Sigmoid colon (tissue), 7 donors: Measurements from ENCODE around the gene ZNF667. TPM values are rescaled to one million over a fixed set of nuclear protein-coding genes. Genes with fewer than 3 reads are reported as not detected.
A peak's percentile ranks its signal among the peaks of the same experiment; 100 is the strongest.

ENCODE experiments used
- DNase-seq: peaks from one replicate; pipeline ENCODE4 v3.0.0-alpha.2; 2019
- H3K27ac ChIP-seq, 4 donors: fragments of 200-600 bp; sonication (generic); one replicate each; pipeline ENCODE4 v1.5.1; 2016 to 2019; ENCODE audit warnings: mild to moderate bottlenecking in 1 of 4
- H3K27me3 ChIP-seq, 3 donors: fragments of 200-600 bp; sonication (generic); one replicate each; pipeline ENCODE4 v1.5.1; 2019; ENCODE audit warnings: mild to moderate bottlenecking in 1 of 3
- H3K36me3 ChIP-seq, 4 donors: fragments of 200-600 bp; sonication (generic); one replicate each; pipeline ENCODE4 v1.5.1; 2016 to 2019
- H3K4me1 ChIP-seq, 4 donors: fragments of 200-600 bp; sonication (generic); one replicate each; pipeline ENCODE4 v1.5.1; 2017 to 2019
- H3K4me3 ChIP-seq, 4 donors: fragments of 200-600 bp; sonication (generic); one replicate each; pipeline ENCODE4 v1.5.1; 2017 to 2019; ENCODE audit warnings: mild to moderate bottlenecking in 2 of 4, moderate library complexity in 1 of 4
- H3K9me3 ChIP-seq, 4 donors: fragments of 200-600 bp in 3 of 4; sonication (generic) in 3 of 4; one replicate each; pipeline versions ENCODE4 v1.5.1 to v1.6.1; 2013 to 2019
- CTCF ChIP-seq, 4 experiments: fragments of 450-650 bp in 3 of 4; fragments of 200-600 bp in 1 of 4; IDR thresholded peaks; one replicate each; pipeline ENCODE4 v1.5.1; 2016 to 2019; ENCODE audit warnings: antibody characterized with exemption in 4 of 4, mild to moderate bottlenecking in 3 of 4, moderate library complexity in 2 of 4
- EP300 ChIP-seq, 4 donors: sonication (generic); formaldehyde crosslinking; IDR thresholded peaks; one replicate each; pipeline ENCODE4 v1.6.1; 2017; ENCODE audit warnings: antibody characterized with exemption in 4 of 4
- POLR2A ChIP-seq, 2 donors: fragments of 450-650 bp; IDR thresholded peaks; one replicate each; pipeline ENCODE4 v1.6.1; 2016; ENCODE audit warnings: antibody characterized with exemption in 2 of 2, mild to moderate bottlenecking in 2 of 2, moderate library complexity in 2 of 2
- POLR2AphosphoS5 ChIP-seq, 4 donors: sonication (generic); formaldehyde crosslinking; IDR thresholded peaks; one replicate each; pipeline ENCODE4 v1.6.1; 2017; ENCODE audit warnings: antibody characterized with exemption in 4 of 4
- WGBS, 2 donors: extraction: QIAGEN DNeasy Blood & Tissue Kit; methylation state at CpG; one replicate each; pipeline ENCODE4 v1.1.7; 2013; 5-methylcytosine and 5-hydroxymethylcytosine counted together
- intact Hi-C: fragments of 100-400 bp; cut with DNase I; formaldehyde crosslinking; loops from one replicate; pipeline ENCODE4 v1.15.1; 2023
- polyA plus RNA-seq, 3 donors: library from polyadenylated mRNA; stranded (reverse); fragments of 200-250 nt; gene quantifications; one replicate each; pipeline ENCODE4 v1.2.3, GENCODE V29; 2013
- total RNA-seq, 4 donors: library from RNA; depleted of rRNA; stranded (reverse); fragments of >200 nt; gene quantifications; one replicate each; pipeline ENCODE4 v1.1.0, GENCODE V29; 2016
- donor health status: healthy with polysubstance abuse.
- donor health status: Bipolar disorder and iron deficiency.
- donor health status: healthy.

Gene ZNF667
- total and polyA plus RNA-seq, 7 donors: 1.8 to 6.9 (median 6.1) TPM; not detected in 2

- no peaks in the 10 kb centered on the region for H3K27me3 ChIP-seq
- peaks cover 10 to 33% (median 29%) of the 10 kb centered on the region in 4 donors for H3K36me3 ChIP-seq
- no peak for DNase-seq
- H3K4me3 ChIP-seq: peak overlapping the region; percentile 61 to 79 (median 73)
- 63 to 76% methylated on average over 9 of the region's 9 CpGs for WGBS, 2 donors
- H3K4me1 ChIP-seq: peaks cover 0 to 17% (median 15%) of the 10 kb centered on the region in 4 donors
- TF ChIP-seq EP300 (IDR thresholded peaks at IDR 0.05) (no peak), CTCF (IDR thresholded peaks at IDR 0.05) (no peak), POLR2AphosphoS5 (IDR thresholded peaks at IDR 0.05) (no peak), POLR2A (IDR thresholded peaks at IDR 0.05) (no peak)
- intact Hi-C loops: loop anchor here (1.0 to 5.0 kb wide), 3 partner anchors 11 to 163 kb away; partner anchors contain the start of genes ZNF470, ZNF582 and ZNF667
- peak overlapping the region in 3 of 4 donors; percentile 89 to 96 (median 93) for H3K27ac ChIP-seq
- H3K9me3 ChIP-seq: peaks cover 0 to 13% (median 10%) of the 10 kb centered on the region in 4 donors
Observed at GRCh38 chr19:56404705-56405056, 72.5 kb downstream of the ZNF667 start.

- WGBS, 2 donors: 1% methylated on average over 70 of the region's 70 CpGs
- H3K4me3 ChIP-seq: peak within 1 kb of the TSS; percentile 61 to 79 (median 73)
- H3K4me1 ChIP-seq: peaks cover 0 to 17% (median 15%) of the 10 kb centered on the region in 4 donors
- no peak for TF ChIP-seq CTCF (IDR thresholded peaks at IDR 0.05)
- TF ChIP-seq EP300 (IDR thresholded peaks at IDR 0.05): no peak
- TF ChIP-seq POLR2A (IDR thresholded peaks at IDR 0.05): no peak
- TF ChIP-seq POLR2AphosphoS5 (IDR thresholded peaks at IDR 0.05): peak in 3 of 4 donors; percentile 53 to 60 (median 58)
- H3K36me3 ChIP-seq: peaks cover 11 to 33% (median 25%) of the 10 kb centered on the region in 4 donors
- intact Hi-C loops: loop anchor here (1.0 to 5.0 kb wide), 3 partner anchors 11 to 163 kb away; partner anchors contain the start of genes ZNF470, ZNF582 and ZNF667
- peaks cover 0 to 15% (median 8%) of the 10 kb centered on the region in 4 donors for H3K9me3 ChIP-seq
- no peaks in the 10 kb centered on the region for H3K27me3 ChIP-seq
- H3K27ac ChIP-seq: peak within 1 kb of the TSS; percentile 89 to 96 (median 94)
- DNase-seq: peak; percentile 99
Observed at GRCh38 chr19:56403764-56404704, 73.1 kb downstream of the ZNF667 start, which contains the start of gene ZNF583. TSS of gene ZNF583 (plus strand) at chr19:56404332. CDS start at chr19:56407115, 2,783 bp downstream.

- no peak for TF ChIP-seq CTCF (IDR thresholded peaks at IDR 0.05)
- TF ChIP-seq EP300 (IDR thresholded peaks at IDR 0.05): no peak
- no peak for TF ChIP-seq POLR2AphosphoS5 (IDR thresholded peaks at IDR 0.05)
- no peak for TF ChIP-seq POLR2A (IDR thresholded peaks at IDR 0.05)
- Histone ChIP-seq H3K4me3 (peak overlapping the region; percentile 61 to 79 (median 73)), H3K4me1 (peaks cover 0 to 17% (median 15%) of the 10 kb centered on the region in 4 donors), H3K36me3 (peaks cover 9 to 28% (median 17%) of the 10 kb centered on the region in 4 donors), H3K27me3 (no peaks in the 10 kb centered on the region), H3K27ac (peak overlapping the region; percentile 89 to 96 (median 94)), H3K9me3 (peaks cover 0 to 12% (median 8%) of the 10 kb centered on the region in 4 donors)
- intact Hi-C loops: loop anchor here (5.0 kb wide), 2 partner anchors 74 to 164 kb away; partner anchors contain the start of genes ZNF470 and ZNF667
- DNase-seq: no peak
- WGBS, 2 donors: 21 to 46% methylated on average over 9 of the region's 9 CpGs
Observed at GRCh38 chr19:56403261-56403660, 73.9 kb downstream of the ZNF667 start.

GRCh38 chr19:56400485-56400884 lies 76.7 kb downstream of the ZNF667 start:
- no peak overlapping the region for H3K4me3 ChIP-seq
- DNase-seq: no peak
- intact Hi-C loops: loop anchor here (5.0 kb wide), 2 partner anchors 77 to 167 kb away; partner anchors contain the start of genes ZNF470 and ZNF667
- peaks cover 0 to 11% (median 6%) of the 10 kb centered on the region in 4 donors for H3K9me3 ChIP-seq
- no peak overlapping the region for H3K27ac ChIP-seq
- no peaks in the 10 kb centered on the region for H3K27me3 ChIP-seq
- H3K36me3 ChIP-seq: peaks cover 0 to 20% (median 4%) of the 10 kb centered on the region in 4 donors
- no peak for TF ChIP-seq POLR2AphosphoS5 (IDR thresholded peaks at IDR 0.05)
- TF ChIP-seq POLR2A (IDR thresholded peaks at IDR 0.05): no peak
- no peak for TF ChIP-seq CTCF (IDR thresholded peaks at IDR 0.05)
- H3K4me1 ChIP-seq: peaks cover 0 to 17% (median 15%) of the 10 kb centered on the region in 4 donors
- WGBS, 2 donors: 94 to 97% methylated on average over 4 of the region's 4 CpGs
